Immature natural killer cell (primary cell): Measurements from ENCODE around the gene TKFC. TPM values are rescaled to one million over a fixed set of nuclear protein-coding genes. Genes with fewer than 3 reads are reported as not detected.
A peak's percentile ranks its signal among the peaks of the same experiment; 100 is the strongest.

Experiments
- DNase-seq, 3 donors: peaks; one replicate each; pipeline ENCODE4 v3.0.0; 2022; ENCODE audit warnings: mixed read lengths in 1 of 3
- H3K27ac Mint-ChIP-seq, 6 donors: one replicate each; pipeline ENCODE4 v1.8.0; 2020; ENCODE audit warnings: mixed read lengths in 6 of 6, mild to moderate bottlenecking in 5 of 6, inconsistent platforms in 4 of 6, moderate library complexity in 3 of 6
- H3K27me3 Mint-ChIP-seq, 3 donors: one replicate each; pipeline ENCODE4 v1.8.0; 2020 to 2021; ENCODE audit warnings: low read depth in 3 of 3, mild to moderate bottlenecking in 3 of 3, mixed read lengths in 3 of 3, moderate library complexity in 3 of 3, inconsistent platforms in 1 of 3
- H3K36me3 Mint-ChIP-seq, 3 donors: one replicate each; pipeline ENCODE4 v1.8.0; 2020; ENCODE audit warnings: mixed read lengths in 3 of 3, inconsistent platforms in 2 of 3, mild to moderate bottlenecking in 2 of 3
- H3K4me1 Mint-ChIP-seq, 2 donors: one replicate each; pipeline ENCODE4 v1.8.0; 2020; ENCODE audit warnings: inconsistent platforms in 2 of 2, mild to moderate bottlenecking in 2 of 2, mixed read lengths in 2 of 2, moderate library complexity in 1 of 2
- H3K4me3 Mint-ChIP-seq, 5 donors: one replicate each; pipeline ENCODE4 v1.8.0; 2020; ENCODE audit warnings: mild to moderate bottlenecking in 5 of 5, mixed read lengths in 5 of 5, inconsistent platforms in 3 of 5, moderate library complexity in 3 of 5
- H3K9me3 Mint-ChIP-seq, 6 donors: one replicate each; pipeline ENCODE4 v1.8.0; 2020; ENCODE audit warnings: mild to moderate bottlenecking in 6 of 6, mixed read lengths in 6 of 6, inconsistent platforms in 4 of 6, moderate library complexity in 3 of 6
- polyA plus RNA-seq, 3 donors: library from polyadenylated mRNA; unstranded; fragments of 300-500 nt; fragmentation: Illumina TruSeq; gene quantifications; one replicate each; pipeline ENCODE4 v1.2.3, GENCODE V29; 2021

The TKFC gene
- polyA plus RNA-seq, 3 donors from 2014 or later = 35.0 to 38.2 (median 36.2) TPM

GRCh38 chr11:61356706-61357105 lies 23.7 kb downstream of the TKFC start:
- H3K27ac Mint-ChIP-seq = no peak overlapping the region
- no peak for DNase-seq
- peaks cover 19 to 20% of the 10 kb centered on the region in 2 donors for H3K4me1 Mint-ChIP-seq
- H3K9me3 Mint-ChIP-seq = no peaks in the 10 kb centered on the region
- peaks cover 11 to 17% (median 12%) of the 10 kb centered on the region in 3 donors for H3K36me3 Mint-ChIP-seq
- H3K4me3 Mint-ChIP-seq = no peak overlapping the region
- H3K27me3 Mint-ChIP-seq = peaks cover 0 to 2% (median 2%) of the 10 kb centered on the region in 3 donors

GRCh38 chr11:61357233-61357893 lies 24.3 kb downstream of the TKFC start:
- H3K27ac Mint-ChIP-seq = peak overlapping the region in 1 of 6 donors; percentile 55

GRCh38 chr11:61357894-61358239 lies 24.8 kb downstream of the TKFC start:
- peaks cover 28 to 30% of the 10 kb centered on the region in 2 donors for H3K4me1 Mint-ChIP-seq

More at GRCh38 chr11:61357233-61357893, 24.3 kb downstream of the TKFC start:
- Mint-ChIP-seq H3K9me3 (no peaks in the 10 kb centered on the region), H3K4me1 (peaks cover 23 to 25% of the 10 kb centered on the region in 2 donors), H3K4me3 (no peak overlapping the region), H3K27me3 (peaks cover 0 to 7% (median 3%) of the 10 kb centered on the region in 3 donors), H3K36me3 (peaks cover 11 to 14% (median 11%) of the 10 kb centered on the region in 3 donors)
- DNase-seq = no peak

GRCh38 chr11:61358566-61358965 lies 25.5 kb downstream of the TKFC start:
- no peak for DNase-seq
- H3K36me3 Mint-ChIP-seq = peaks cover 1 to 5% (median 1%) of the 10 kb centered on the region in 3 donors
- peaks cover 0 to 7% (median 4%) of the 10 kb centered on the region in 3 donors for H3K27me3 Mint-ChIP-seq
- H3K4me3 Mint-ChIP-seq = no peak overlapping the region
- no peaks in the 10 kb centered on the region for H3K9me3 Mint-ChIP-seq
- peaks cover 35 to 37% of the 10 kb centered on the region in 2 donors for H3K4me1 Mint-ChIP-seq
- no peak overlapping the region for H3K27ac Mint-ChIP-seq

More at GRCh38 chr11:61357894-61358239, 24.8 kb downstream of the TKFC start:
- DNase-seq = no peak
- peaks cover 0 to 7% (median 4%) of the 10 kb centered on the region in 3 donors for H3K27me3 Mint-ChIP-seq
- H3K36me3 Mint-ChIP-seq = peaks cover 7 to 11% (median 8%) of the 10 kb centered on the region in 3 donors
- no peaks in the 10 kb centered on the region for H3K9me3 Mint-ChIP-seq
- peak overlapping the region in 1 of 6 donors; percentile 55 for H3K27ac Mint-ChIP-seq
- no peak overlapping the region for H3K4me3 Mint-ChIP-seq

- no peak for DNase-seq
- Mint-ChIP-seq H3K27ac (no peak overlapping the region), H3K4me3 (peak overlapping the region in 2 of 5 donors; percentile 40 to 57), H3K36me3 (peaks cover 0 to 4% (median 0%) of the 10 kb centered on the region in 3 donors), H3K27me3 (peaks cover 0 to 7% (median 4%) of the 10 kb centered on the region in 3 donors), H3K9me3 (no peaks in the 10 kb centered on the region), H3K4me1 (peaks cover 39 to 44% of the 10 kb centered on the region in 2 donors)
Measured at GRCh38 chr11:61359516-61359915, 26.5 kb downstream of the TKFC start.

GRCh38 chr11:61361237-61361740 lies 28.3 kb downstream of the TKFC start:
- Mint-ChIP-seq H3K9me3 (no peaks in the 10 kb centered on the region), H3K27ac (peak overlapping the region; percentile 93 to 100 (median 100)), H3K36me3 (peaks cover 0 to 4% (median 0%) of the 10 kb centered on the region in 3 donors), H3K4me3 (peak overlapping the region; percentile 97 to 100 (median 99)), H3K4me1 (peaks cover 39 to 44% of the 10 kb centered on the region in 2 donors), H3K27me3 (peaks cover 0 to 7% (median 4%) of the 10 kb centered on the region in 3 donors)
- no peak for DNase-seq

GRCh38 chr11:61361741-61362541 lies 28.9 kb downstream of the TKFC start, which contains the start of the genes CYB561A3 and TMEM138:
CYB561A3 (minus strand) TSS chr11:61361882; CDS start chr11:61356713, 5,169 bp downstream.
TMEM138 (plus strand) TSS chr11:61362374; CDS start chr11:61364391, 2,017 bp downstream.
- Mint-ChIP-seq H3K27me3 (peaks cover 0 to 7% (median 4%) of the 10 kb centered on the region in 3 donors), H3K4me1 (peaks cover 39 to 44% of the 10 kb centered on the region in 2 donors), H3K27ac (peak within 1 kb of the TSS; percentile 93 to 100 (median 100)), H3K36me3 (peaks cover 0 to 7% (median 0%) of the 10 kb centered on the region in 3 donors), H3K4me3 (peak within 1 kb of the TSS; percentile 97 to 100 (median 99)), H3K9me3 (no peaks in the 10 kb centered on the region)
- DNase-seq = peak; percentile 86 to 88 (median 87)

- no peak for DNase-seq
- H3K9me3 Mint-ChIP-seq = no peaks in the 10 kb centered on the region
- peaks cover 39 to 44% of the 10 kb centered on the region in 2 donors for H3K4me1 Mint-ChIP-seq
- peaks cover 0 to 13% (median 5%) of the 10 kb centered on the region in 3 donors for H3K36me3 Mint-ChIP-seq
- peak overlapping the region; percentile 97 to 100 (median 99) for H3K4me3 Mint-ChIP-seq
- peak overlapping the region; percentile 93 to 100 (median 100) for H3K27ac Mint-ChIP-seq
- peaks cover 0 to 7% (median 4%) of the 10 kb centered on the region in 3 donors for H3K27me3 Mint-ChIP-seq
Measured at GRCh38 chr11:61362542-61362875, 29.5 kb downstream of the TKFC start.

- peak overlapping the region in 5 of 6 donors; percentile 26 to 100 (median 97) for H3K27ac Mint-ChIP-seq
- H3K4me1 Mint-ChIP-seq = peaks cover 36 to 44% of the 10 kb centered on the region in 2 donors
- peaks cover 10 to 25% (median 16%) of the 10 kb centered on the region in 3 donors for H3K36me3 Mint-ChIP-seq
- no peaks in the 10 kb centered on the region for H3K9me3 Mint-ChIP-seq
- H3K4me3 Mint-ChIP-seq = peak overlapping the region; percentile 46 to 100 (median 99)
- no peak for DNase-seq
- peaks cover 1 to 7% (median 4%) of the 10 kb centered on the region in 3 donors for H3K27me3 Mint-ChIP-seq
Measured at GRCh38 chr11:61364012-61364675, 31.1 kb downstream of the TKFC start.

- no peak for DNase-seq
- peaks cover 0 to 1% (median under 1%) of the 10 kb centered on the region in 3 donors for H3K27me3 Mint-ChIP-seq
- peaks cover 17 to 19% of the 10 kb centered on the region in 2 donors for H3K4me1 Mint-ChIP-seq
- H3K9me3 Mint-ChIP-seq = no peaks in the 10 kb centered on the region
- H3K27ac Mint-ChIP-seq = no peak overlapping the region
- H3K36me3 Mint-ChIP-seq = peaks cover 13 to 34% (median 17%) of the 10 kb centered on the region in 3 donors
- no peak overlapping the region for H3K4me3 Mint-ChIP-seq
Measured at GRCh38 chr11:61367406-61367805, 34.4 kb downstream of the TKFC start.

GRCh38 chr11:61368646-61369045 lies 35.6 kb downstream of the TKFC start:
- no peaks in the 10 kb centered on the region for H3K9me3 Mint-ChIP-seq
- H3K27me3 Mint-ChIP-seq = peaks cover 0 to 1% (median 0%) of the 10 kb centered on the region in 3 donors
- peaks cover 13 to 34% (median 17%) of the 10 kb centered on the region in 3 donors for H3K36me3 Mint-ChIP-seq
- no peak for DNase-seq
- H3K4me3 Mint-ChIP-seq = no peak overlapping the region
- H3K27ac Mint-ChIP-seq = peak overlapping the region in 1 of 6 donors; percentile 27
- H3K4me1 Mint-ChIP-seq = peaks cover 5 to 6% of the 10 kb centered on the region in 2 donors

- DNase-seq = no peak
- no peaks in the 10 kb centered on the region for H3K9me3 Mint-ChIP-seq
- H3K36me3 Mint-ChIP-seq = peaks cover 13 to 34% (median 17%) of the 10 kb centered on the region in 3 donors
- H3K4me1 Mint-ChIP-seq = peaks cover 0 to 1% of the 10 kb centered on the region in 2 donors
- no peak overlapping the region for H3K4me3 Mint-ChIP-seq
- H3K27me3 Mint-ChIP-seq = peaks cover 0 to 1% (median 0%) of the 10 kb centered on the region in 3 donors
- no peak overlapping the region for H3K27ac Mint-ChIP-seq
Measured at GRCh38 chr11:61369372-61370348, 36.6 kb downstream of the TKFC start.
